Ectodermal cell (in vitro differentiated cells): ENCODE measurements around the gene WDFY3. TPM values are rescaled to one million over a fixed set of nuclear protein-coding genes. Genes with fewer than 3 reads are reported as not detected.

Experiments used
- H3K27ac ChIP-seq: 2 replicates; pipeline ENCODE4 v1.7.0; 2013; ENCODE audit warnings: mild to moderate bottlenecking, low read depth, low read length; ENCODE audit not compliant: insufficient read depth, poor library complexity, severe bottlenecking
- H3K27me3 ChIP-seq: 2 replicates; pipeline ENCODE4 v1.7.0; 2013; ENCODE audit warnings: mild to moderate bottlenecking, low read length; ENCODE audit not compliant: insufficient read depth, control insufficient read depth, poor library complexity, severe bottlenecking
- H3K36me3 ChIP-seq: one replicate; pipeline ENCODE4 v1.7.0; 2013; ENCODE audit warnings: low read length; ENCODE audit not compliant: control insufficient read depth, insufficient read depth
- H3K4me1 ChIP-seq: one replicate; pipeline ENCODE4 v1.7.0; 2013; ENCODE audit warnings: low read length; ENCODE audit not compliant: control insufficient read depth, insufficient read depth
- H3K4me3 ChIP-seq: 2 replicates; pipeline ENCODE4 v1.7.0; 2013; ENCODE audit warnings: low read depth, low read length, control low read depth; ENCODE audit not compliant: insufficient read depth
- H3K9me3 ChIP-seq: 2 replicates; pipeline ENCODE4 v1.7.0; 2013; ENCODE audit warnings: mild to moderate bottlenecking, low read length, moderate library complexity; ENCODE audit not compliant: control insufficient read depth
- WGBS, 2 experiments: methylation state at CpG; one replicate each; pipeline ENCODE4 v1.1.7; 2013; ENCODE audit warnings: missing lambda C conversion rate in 2 of 2; 5-methylcytosine and 5-hydroxymethylcytosine counted together
- polyA plus RNA-seq, 4 experiments: library from polyadenylated mRNA; stranded (reverse); fragments of 50-300 nt; gene quantifications; one replicate each; pipeline ENCODE4 v1.2.3, GENCODE V29; 2013

WDFY3 gene, protein sequence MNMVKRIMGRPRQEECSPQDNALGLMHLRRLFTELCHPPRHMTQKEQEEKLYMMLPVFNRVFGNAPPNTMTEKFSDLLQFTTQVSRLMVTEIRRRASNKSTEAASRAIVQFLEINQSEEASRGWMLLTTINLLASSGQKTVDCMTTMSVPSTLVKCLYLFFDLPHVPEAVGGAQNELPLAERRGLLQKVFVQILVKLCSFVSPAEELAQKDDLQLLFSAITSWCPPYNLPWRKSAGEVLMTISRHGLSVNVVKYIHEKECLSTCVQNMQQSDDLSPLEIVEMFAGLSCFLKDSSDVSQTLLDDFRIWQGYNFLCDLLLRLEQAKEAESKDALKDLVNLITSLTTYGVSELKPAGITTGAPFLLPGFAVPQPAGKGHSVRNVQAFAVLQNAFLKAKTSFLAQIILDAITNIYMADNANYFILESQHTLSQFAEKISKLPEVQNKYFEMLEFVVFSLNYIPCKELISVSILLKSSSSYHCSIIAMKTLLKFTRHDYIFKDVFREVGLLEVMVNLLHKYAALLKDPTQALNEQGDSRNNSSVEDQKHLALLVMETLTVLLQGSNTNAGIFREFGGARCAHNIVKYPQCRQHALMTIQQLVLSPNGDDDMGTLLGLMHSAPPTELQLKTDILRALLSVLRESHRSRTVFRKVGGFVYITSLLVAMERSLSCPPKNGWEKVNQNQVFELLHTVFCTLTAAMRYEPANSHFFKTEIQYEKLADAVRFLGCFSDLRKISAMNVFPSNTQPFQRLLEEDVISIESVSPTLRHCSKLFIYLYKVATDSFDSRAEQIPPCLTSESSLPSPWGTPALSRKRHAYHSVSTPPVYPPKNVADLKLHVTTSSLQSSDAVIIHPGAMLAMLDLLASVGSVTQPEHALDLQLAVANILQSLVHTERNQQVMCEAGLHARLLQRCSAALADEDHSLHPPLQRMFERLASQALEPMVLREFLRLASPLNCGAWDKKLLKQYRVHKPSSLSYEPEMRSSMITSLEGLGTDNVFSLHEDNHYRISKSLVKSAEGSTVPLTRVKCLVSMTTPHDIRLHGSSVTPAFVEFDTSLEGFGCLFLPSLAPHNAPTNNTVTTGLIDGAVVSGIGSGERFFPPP (N-terminal part only)
- 17.2 TPM for polyA plus RNA-seq (2013, experiment 1 of 4)
- 22.0 TPM for polyA plus RNA-seq (2013, experiment 2 of 4)
- 16.8 TPM for polyA plus RNA-seq (2013, experiment 3 of 4)
- polyA plus RNA-seq (2013, experiment 4 of 4), result 25.5 TPM

DNA sequence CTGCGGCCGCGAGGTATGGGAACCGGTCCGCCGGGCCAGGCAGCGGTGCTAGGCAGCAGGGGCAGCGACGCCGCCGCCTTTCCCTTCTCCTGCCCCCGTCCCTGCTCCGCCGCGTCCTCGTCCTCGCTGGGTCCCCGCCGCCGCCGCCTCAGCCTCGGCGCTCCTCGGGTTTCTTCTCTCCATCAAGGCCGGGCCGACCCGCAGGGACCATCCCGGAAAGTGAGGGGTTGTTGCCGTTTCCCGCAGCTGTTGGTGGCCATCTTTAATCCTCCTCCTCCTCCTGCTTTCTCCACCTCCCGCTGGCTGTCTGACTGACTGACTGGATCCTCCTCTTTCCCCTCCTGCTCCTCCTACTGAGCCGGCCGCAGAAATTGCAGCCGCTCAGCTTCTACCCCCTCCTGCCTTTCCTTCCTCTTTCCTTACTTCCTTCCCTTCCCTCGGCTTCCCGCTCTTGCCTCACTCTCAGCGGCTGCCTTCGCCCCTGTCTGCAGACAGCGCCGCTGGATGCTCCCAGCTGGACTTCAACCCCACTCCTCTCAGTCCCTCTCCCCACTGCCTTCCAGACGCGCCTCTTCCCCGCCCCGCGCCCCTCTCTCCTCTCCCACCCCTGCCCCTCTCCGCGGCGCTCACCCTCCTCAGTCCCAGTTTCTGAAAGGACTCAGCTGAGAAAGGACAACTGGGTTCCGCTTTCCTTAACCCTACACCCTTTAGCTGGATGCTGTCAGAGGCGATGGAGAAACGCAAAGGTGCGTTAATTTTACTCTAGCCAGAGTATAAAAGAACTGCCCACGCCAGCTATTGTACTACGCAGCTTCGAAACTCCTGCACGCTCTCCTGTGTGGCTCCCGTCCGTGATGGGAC, at the start of gene WDFY3:
TSS of gene WDFY3 (minus strand) at position 309 of the 861 bp plus-strand sequence. CDS start 106,099 bp downstream, outside the sequence.
- no peaks in the 10 kb centered on the region for H3K9me3 ChIP-seq
- peak within 1 kb of the TSS; percentile 80 for H3K4me3 ChIP-seq
- H3K27ac ChIP-seq, result peak within 1 kb of the TSS; percentile 91
- peaks cover 5% of the 10 kb centered on the region for H3K4me1 ChIP-seq
- H3K36me3 ChIP-seq, result no peaks in the 10 kb centered on the region
- H3K27me3 ChIP-seq, result peaks cover 4% of the 10 kb centered on the region
- 0% methylated on average over 58 of the region's 58 CpGs for WGBS, 2 experiments

DNA sequence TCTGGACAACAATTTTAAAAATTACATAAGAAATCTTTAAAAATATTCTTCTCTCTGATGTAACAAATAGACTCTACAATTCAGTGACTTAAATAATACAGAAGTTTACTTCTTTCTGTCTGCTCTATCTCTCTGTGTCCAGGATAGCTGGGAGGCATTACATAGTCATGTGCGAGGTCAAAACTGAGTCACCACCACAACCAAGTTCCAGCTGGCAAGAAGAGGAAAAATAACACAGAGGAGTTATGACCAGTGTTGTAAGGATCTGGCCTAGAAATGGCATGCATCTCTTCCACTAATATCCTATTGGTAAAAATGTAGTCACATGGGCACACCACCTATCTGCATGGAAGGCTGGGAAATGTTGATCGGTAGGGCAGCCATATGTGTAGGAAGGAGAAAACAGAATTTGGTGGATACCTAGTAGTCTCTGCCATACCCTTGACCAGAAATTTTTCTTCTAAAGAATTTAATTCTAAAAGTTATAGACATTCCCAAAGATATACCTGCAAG, 39.4 kb upstream of the WDFY3 start:
- H3K4me3 ChIP-seq, result no peak overlapping the region
- no peak overlapping the region for H3K27ac ChIP-seq
- 92 to 100% methylated on average over 2 of the region's 2 CpGs for WGBS, 2 experiments
- no peaks in the 10 kb centered on the region for H3K9me3 ChIP-seq
- H3K27me3 ChIP-seq, result no peaks in the 10 kb centered on the region
- no peaks in the 10 kb centered on the region for H3K36me3 ChIP-seq
- H3K4me1 ChIP-seq, result no peaks in the 10 kb centered on the region

GRCh38 chr4:85000343-85000742, 33.9 kb upstream of the WDFY3 start:
- WGBS, 2 experiments, result 91% methylated on average over 2 to 3 of the region's 3 CpGs
- H3K27ac ChIP-seq, result no peak overlapping the region
- no peak overlapping the region for H3K4me3 ChIP-seq
- H3K4me1 ChIP-seq, result no peaks in the 10 kb centered on the region
- H3K27me3 ChIP-seq, result no peaks in the 10 kb centered on the region
- H3K36me3 ChIP-seq, result no peaks in the 10 kb centered on the region
- H3K9me3 ChIP-seq, result no peaks in the 10 kb centered on the region

DNA sequence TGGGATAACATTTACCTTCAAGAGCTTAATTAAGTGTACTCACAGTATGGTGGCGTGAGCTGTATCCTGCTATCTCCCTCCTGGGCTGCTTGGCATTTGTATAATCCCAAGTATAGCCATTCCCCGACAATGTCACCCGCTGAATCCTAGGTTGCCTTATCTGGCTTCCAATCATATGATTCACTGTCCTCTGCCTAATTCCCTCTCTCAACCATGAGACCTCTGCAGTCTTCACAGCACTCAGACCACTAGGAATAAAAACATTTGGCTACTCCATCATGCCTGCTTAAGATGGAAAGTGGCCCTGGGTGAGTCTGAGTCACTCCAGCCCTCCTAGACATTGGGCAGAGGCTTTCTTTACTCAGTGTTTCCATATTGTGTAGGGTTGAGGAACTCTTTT, 28.9 kb upstream of the WDFY3 start:
- no peak overlapping the region for H3K4me3 ChIP-seq
- no peaks in the 10 kb centered on the region for H3K36me3 ChIP-seq
- no peaks in the 10 kb centered on the region for H3K4me1 ChIP-seq
- no peaks in the 10 kb centered on the region for H3K27me3 ChIP-seq
- no peaks in the 10 kb centered on the region for H3K9me3 ChIP-seq
- 95 to 97% methylated on average over 3 of the region's 3 CpGs for WGBS, 2 experiments
- no peak overlapping the region for H3K27ac ChIP-seq

- no peaks in the 10 kb centered on the region for H3K4me1 ChIP-seq
- no peak overlapping the region for H3K4me3 ChIP-seq
- H3K27me3 ChIP-seq, result no peaks in the 10 kb centered on the region
- H3K27ac ChIP-seq, result peak overlapping the region; percentile 61
- WGBS, 2 experiments, result 63 to 67% methylated on average over 3 of the region's 3 CpGs
- no peaks in the 10 kb centered on the region for H3K36me3 ChIP-seq
- no peaks in the 10 kb centered on the region for H3K9me3 ChIP-seq
Observed at GRCh38 chr4:84994280-84994679, 27.8 kb upstream of the WDFY3 start.

DNA sequence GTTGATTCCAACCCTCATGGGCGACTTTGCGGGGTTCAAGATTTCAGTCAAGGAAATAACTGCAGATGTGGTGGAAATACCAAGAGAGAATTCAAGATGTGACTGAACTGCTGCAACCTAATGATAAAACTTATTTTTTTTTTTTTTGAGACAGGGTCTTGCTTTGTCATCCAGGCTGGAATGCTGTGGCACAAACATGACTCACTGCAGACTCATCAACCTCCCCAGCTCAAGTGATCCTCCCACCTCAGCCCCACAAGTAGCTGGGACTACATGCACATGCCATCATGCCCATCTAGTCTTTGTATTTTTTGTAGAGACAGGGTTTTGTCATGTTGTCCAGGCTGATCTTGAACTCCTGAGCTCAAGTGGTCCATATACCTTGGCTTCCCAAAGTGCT, 19.5 kb upstream of the WDFY3 start:
- H3K9me3 ChIP-seq, result no peaks in the 10 kb centered on the region
- H3K27me3 ChIP-seq, result no peaks in the 10 kb centered on the region
- WGBS, 2 experiments, result 97 to 100% methylated on average over 2 of the region's 2 CpGs
- H3K36me3 ChIP-seq, result no peaks in the 10 kb centered on the region
- no peak overlapping the region for H3K27ac ChIP-seq
- H3K4me3 ChIP-seq, result no peak overlapping the region
- no peaks in the 10 kb centered on the region for H3K4me1 ChIP-seq

DNA sequence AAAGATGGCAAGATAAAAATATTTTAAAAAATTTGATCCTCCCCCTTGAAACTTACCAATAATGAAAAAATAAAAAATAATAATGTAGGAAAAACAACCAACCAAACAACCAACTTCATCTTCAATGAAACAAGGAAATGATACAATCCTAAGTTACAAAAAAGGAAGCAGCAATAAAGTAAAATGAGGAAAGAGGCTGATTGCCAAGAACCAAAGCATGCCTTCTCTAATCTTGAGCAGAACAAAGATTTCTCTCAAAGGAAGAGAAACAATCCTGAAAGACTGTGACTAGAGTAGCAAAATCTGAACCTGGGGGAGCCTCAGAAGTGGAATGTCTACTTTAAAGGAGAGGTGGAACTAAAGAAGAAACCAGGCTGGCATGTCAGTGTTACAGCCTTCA, 10.9 kb upstream of the WDFY3 start:
- H3K9me3 ChIP-seq, result no peaks in the 10 kb centered on the region
- H3K36me3 ChIP-seq, result no peaks in the 10 kb centered on the region
- H3K4me1 ChIP-seq, result no peaks in the 10 kb centered on the region
- no peaks in the 10 kb centered on the region for H3K27me3 ChIP-seq
- H3K27ac ChIP-seq, result no peak overlapping the region
- no peak overlapping the region for H3K4me3 ChIP-seq

GRCh38 chr4:84973856-84974255, 7.4 kb upstream of the WDFY3 start:
- no peaks in the 10 kb centered on the region for H3K9me3 ChIP-seq
- no peak overlapping the region for H3K27ac ChIP-seq
- no peaks in the 10 kb centered on the region for H3K36me3 ChIP-seq
- H3K27me3 ChIP-seq, result no peaks in the 10 kb centered on the region
- H3K4me1 ChIP-seq, result no peaks in the 10 kb centered on the region
- no peak overlapping the region for H3K4me3 ChIP-seq

DNA sequence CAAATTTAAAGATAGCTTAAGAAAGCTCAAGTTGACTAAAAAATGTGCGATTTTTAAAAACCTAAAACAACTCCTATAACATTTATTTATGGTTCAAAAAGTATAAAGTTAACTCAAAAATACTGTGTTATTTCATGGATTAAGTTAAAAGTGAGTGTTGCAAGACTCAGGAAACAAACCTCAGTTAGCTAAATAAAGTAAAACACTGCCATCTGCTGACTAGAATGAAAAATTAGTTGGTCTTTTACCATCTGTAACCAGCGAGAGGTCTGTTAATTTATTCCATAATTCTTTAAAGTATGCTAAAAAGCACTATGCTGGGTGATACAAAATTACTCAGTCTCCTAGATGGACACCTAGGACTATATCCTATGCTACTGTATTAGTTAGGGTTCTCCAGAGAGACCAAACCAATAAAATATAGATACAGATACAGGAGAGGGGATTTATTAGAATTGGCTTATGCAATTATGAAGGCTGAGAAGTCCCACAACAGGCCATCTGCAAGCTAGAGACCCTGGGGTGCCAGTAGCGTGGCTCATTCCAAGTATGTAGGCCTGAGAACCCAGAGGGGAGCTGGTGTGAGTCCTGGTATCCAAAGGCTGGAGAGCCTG, 4.9 kb upstream of the WDFY3 start:
- Histone ChIP-seq H3K4me1 (no peaks in the 10 kb centered on the region), H3K36me3 (no peaks in the 10 kb centered on the region), H3K27ac (no peak overlapping the region), H3K4me3 (no peak overlapping the region), H3K27me3 (peaks cover 4% of the 10 kb centered on the region), H3K9me3 (no peaks in the 10 kb centered on the region)
- WGBS, 2 experiments, result 19 to 36% methylated on average over 1 to 2 of the region's 3 CpGs
